GM10266 (cell line): ENCODE results near the gene KCNK5.

Experiments
- DNase-seq: peaks from one replicate; pipeline ENCODE4 v3.0.0; 2012; ENCODE audit errors: extremely low spot score
- TF ChIP-seq, protein P1 (sequence below): IDR thresholded peaks from 2 replicates; pipeline ENCODE4 v1.5.1; 2012; ENCODE audit warnings: mild to moderate bottlenecking, low read depth; ENCODE audit not compliant: control insufficient read depth, insufficient read depth; ENCODE audit errors: missing control alignments

KCNK5 gene

DNA sequence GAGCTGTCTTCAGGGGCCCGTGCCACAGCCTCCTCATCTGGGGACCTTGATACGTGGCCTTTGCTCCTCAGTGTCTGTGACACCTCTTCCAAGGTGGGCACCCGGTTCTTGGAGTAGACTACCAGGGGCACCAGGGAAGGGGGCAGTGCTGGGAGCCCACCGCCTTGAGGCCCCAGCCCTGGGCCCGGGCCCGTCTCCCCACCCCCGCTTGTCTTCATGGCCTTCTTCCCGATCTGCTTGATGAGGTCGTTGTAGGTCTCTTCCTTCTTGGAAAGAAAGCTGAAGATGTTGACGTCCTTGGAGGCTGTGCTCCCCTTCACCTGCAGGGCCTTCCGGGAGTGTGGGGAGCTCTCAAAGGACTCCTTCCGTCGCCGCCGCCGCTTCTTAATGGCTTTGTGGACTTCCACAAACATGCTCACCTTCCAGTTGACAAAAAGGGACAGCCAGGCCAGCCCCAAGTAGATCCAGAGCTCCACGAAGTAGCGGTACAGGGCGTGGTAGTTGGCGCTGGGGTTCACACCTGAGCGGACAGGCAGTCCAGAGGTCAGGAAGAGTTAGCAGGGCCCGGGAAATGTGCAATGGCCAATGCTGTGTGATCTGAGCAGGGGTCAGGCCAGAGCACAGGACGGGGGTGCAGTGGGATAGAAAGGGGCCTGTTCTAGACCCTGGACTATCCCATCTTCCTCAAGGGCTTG is 37.9 kb downstream of the KCNK5 start:
- TF ChIP-seq, protein P1, sequence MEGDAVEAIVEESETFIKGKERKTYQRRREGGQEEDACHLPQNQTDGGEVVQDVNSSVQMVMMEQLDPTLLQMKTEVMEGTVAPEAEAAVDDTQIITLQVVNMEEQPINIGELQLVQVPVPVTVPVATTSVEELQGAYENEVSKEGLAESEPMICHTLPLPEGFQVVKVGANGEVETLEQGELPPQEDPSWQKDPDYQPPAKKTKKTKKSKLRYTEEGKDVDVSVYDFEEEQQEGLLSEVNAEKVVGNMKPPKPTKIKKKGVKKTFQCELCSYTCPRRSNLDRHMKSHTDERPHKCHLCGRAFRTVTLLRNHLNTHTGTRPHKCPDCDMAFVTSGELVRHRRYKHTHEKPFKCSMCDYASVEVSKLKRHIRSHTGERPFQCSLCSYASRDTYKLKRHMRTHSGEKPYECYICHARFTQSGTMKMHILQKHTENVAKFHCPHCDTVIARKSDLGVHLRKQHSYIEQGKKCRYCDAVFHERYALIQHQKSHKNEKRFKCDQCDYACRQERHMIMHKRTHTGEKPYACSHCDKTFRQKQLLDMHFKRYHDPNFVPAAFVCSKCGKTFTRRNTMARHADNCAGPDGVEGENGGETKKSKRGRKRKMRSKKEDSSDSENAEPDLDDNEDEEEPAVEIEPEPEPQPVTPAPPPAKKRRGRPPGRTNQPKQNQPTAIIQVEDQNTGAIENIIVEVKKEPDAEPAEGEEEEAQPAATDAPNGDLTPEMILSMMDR: no peak
- DNase-seq: no peak

DNA sequence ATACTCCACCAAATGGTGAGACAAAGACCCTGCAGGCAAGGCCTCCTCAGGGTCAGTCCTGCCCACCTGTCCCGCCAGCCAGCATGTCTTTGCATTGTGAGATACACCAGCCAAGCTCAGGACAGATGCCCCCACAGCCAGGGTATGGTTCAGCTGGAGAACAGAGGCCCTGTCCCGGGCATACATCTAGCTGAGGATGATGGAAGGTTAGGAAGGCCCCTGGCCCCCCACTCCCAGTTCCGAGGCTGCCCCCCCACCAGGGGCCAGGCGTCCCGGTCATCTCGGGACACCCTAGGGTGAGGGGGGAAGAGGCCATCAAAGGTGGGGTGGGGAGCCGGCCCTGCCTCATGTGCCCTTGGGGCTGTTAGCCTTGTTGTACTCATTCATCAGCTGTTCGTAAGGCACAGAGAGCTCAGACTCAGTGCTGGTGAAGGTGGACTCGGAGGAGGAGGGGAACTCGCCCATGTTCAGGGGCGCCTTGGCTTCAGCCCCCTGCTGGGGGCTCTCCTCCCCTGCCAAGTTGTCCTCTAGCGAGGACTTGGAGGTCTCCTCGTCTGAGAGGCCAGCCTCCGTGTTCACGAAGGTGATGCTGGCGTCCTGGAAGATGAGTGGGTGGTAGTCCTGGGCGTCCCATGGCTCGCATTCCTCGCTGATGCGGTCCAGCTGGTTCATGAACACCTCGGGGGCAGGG is 38.6 kb downstream of the KCNK5 start:
- TF ChIP-seq, protein P1: no peak
- no peak for DNase-seq

DNA sequence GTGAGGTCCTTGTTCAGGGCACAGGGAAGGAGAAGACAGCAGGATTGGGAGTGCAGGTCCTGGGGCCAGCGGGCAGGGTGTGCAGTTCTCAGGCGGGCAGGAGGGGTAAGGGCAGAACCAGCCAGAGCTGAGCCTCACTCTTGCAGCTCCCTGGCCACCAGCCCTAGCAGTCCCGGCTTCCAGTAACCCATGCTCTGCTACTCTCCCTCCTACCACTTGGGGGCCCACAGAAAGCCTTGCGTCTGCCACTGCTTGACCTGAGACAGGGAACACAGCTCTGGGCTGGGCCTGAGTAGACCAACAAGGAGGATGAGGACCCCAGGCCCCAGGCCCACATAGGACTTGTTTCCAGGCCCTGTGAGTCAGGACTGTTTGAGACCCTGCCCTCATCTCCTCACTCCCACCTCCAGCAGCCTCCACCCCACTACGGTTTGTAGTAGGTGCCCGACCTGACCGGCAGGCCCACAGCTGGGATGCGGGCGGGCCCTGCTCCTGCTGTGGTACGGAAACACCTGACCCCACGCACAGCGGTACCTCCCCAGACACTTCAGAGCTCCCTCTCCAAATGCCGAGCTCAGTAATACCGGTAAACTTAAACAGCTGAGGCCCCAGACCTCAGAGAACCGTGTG is 39.2 kb downstream of the KCNK5 start:
- TF ChIP-seq, protein P1: peak; percentile 40
- peak; percentile 45 for DNase-seq

DNA sequence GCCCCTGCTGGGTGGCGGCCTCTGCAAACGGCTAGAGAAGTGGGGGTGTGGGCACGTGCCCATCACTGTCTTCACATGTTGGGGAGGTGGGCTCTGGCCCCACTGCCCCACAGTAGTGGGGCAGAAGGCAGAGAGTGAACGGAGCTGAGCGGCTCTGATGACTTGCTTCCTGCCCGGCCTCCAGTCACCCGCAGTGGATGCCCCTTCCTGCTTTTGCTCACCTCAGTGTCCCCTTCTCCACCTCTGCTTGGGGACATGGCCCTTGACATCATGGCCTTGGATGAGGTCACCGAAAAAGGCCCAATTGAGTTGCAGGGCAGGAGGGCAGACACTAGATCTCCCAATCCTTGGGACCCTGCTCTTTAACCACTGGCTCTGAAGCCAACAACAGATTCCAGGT is 40.1 kb downstream of the KCNK5 start:
- no peak for DNase-seq
- TF ChIP-seq, protein P1: no peak

DNA sequence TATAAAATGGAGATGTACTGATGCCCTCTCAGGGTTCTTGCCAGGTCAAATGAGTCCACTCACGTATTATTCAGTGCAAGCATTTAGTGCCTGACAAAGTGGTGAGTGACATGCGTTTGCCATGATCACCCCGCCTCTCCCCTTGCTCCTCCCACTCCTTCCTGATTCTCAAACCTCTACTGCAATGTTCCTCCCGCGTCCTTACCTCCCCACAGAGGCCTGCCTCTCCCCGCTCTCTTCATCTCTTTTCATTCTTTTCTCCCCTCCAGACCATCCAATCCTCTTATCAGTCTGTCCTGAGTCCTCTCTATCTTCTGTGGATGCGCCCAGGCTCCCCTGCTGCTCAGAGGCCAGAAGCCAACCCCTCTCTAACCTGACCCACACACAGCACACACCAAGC is 40.7 kb downstream of the KCNK5 start:
- DNase-seq: no peak
- TF ChIP-seq, protein P1: no peak

DNA sequence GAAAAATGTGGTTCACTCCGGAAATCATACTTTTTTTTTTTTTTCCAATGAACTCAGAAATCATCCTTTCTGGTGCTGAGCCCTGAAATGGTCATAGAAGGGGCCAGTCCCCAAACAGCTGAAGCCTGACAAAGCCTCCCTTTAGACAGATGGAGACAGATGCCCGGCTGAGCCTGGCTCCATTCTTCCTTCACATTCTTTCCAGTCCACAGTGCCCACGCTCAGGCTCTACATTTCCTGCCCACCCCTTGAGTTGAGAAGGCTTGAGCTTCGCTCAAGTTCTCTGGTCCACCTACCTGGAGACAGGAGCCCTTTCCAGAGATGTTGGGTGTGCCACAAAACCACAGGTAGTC is 41.2 kb downstream of the KCNK5 start:
- DNase-seq: no peak

More for the DNA sequence above, 41.2 kb downstream of the KCNK5 start:
- TF ChIP-seq, protein P1: no peak
